ENCODE data around the gene KIAA1671. TPM values are rescaled to one million over a fixed set of nuclear protein-coding genes. Genes with fewer than 3 reads are reported as not detected.

Gene KIAA1671
- total RNA-seq, 1 donor from 2014 or later: 28.5 TPM

DNA sequence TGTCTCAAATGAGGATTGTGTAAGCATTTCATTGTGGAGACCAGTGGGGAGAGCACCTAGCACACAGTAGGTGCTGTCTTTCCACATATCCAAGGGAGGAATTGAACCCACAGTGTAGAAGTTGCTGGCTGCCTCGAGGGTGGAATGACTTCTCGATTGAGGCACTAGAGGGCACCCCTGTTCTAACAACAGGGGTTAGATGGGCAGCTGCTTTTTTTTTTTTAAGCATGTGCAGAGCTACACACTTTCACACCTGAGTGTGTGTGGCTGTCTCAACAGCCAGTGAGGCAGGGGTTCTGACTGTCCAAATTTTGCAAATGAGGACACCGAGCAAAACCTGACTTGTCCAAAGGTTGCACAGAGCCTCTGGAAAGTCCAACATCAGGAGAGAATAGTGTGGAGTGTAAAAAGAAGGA is 128.9 kb downstream of the KIAA1671 start:
- Mint-ChIP-seq H3K4me3 (ENCODE audit: unreplicated experiment) (no peak overlapping the region), H3K27me3 (ENCODE audit: low read depth) (no peaks in the 10 kb centered on the region), H3K9me3 (ENCODE audit: low read depth) (no peaks in the 10 kb centered on the region), H3K27ac (ENCODE audit: unreplicated experiment) (peak overlapping the region; percentile 76), H3K36me3 (ENCODE audit: low read depth) (no peaks in the 10 kb centered on the region), H3K4me1 (ENCODE audit: low read depth) (peaks cover 43% of the 10 kb centered on the region)
- no peak for DNase-seq (ENCODE audit: low spot score)
- TF ChIP-seq, protein P1, sequence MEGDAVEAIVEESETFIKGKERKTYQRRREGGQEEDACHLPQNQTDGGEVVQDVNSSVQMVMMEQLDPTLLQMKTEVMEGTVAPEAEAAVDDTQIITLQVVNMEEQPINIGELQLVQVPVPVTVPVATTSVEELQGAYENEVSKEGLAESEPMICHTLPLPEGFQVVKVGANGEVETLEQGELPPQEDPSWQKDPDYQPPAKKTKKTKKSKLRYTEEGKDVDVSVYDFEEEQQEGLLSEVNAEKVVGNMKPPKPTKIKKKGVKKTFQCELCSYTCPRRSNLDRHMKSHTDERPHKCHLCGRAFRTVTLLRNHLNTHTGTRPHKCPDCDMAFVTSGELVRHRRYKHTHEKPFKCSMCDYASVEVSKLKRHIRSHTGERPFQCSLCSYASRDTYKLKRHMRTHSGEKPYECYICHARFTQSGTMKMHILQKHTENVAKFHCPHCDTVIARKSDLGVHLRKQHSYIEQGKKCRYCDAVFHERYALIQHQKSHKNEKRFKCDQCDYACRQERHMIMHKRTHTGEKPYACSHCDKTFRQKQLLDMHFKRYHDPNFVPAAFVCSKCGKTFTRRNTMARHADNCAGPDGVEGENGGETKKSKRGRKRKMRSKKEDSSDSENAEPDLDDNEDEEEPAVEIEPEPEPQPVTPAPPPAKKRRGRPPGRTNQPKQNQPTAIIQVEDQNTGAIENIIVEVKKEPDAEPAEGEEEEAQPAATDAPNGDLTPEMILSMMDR (IDR thresholded peaks at IDR 0.05): peak; percentile 80

DNA sequence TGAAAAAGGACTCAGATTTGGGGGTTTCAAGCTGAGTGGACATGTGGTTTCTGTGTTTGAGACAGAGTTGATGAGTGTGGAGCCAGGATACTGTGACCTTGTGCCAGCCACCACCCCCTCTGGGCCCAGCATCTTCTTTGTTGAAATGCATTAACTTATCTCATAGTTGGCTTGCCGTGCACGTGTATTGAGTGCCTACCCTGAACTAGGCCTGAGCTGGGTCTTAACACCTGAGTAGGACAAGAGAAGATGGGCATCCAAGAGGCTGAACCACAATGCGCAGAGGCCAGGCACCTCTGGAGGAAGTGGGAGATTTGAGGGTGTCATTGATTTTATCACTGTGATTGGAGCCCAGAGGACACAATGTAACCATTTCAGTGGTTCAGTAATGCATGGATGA is 129.6 kb downstream of the KIAA1671 start:
- Mint-ChIP-seq H3K4me1 (ENCODE audit: low read depth) (peaks cover 45% of the 10 kb centered on the region), H3K27ac (ENCODE audit: unreplicated experiment) (no peak overlapping the region), H3K9me3 (ENCODE audit: low read depth) (no peaks in the 10 kb centered on the region), H3K36me3 (ENCODE audit: low read depth) (no peaks in the 10 kb centered on the region), H3K27me3 (ENCODE audit: low read depth) (no peaks in the 10 kb centered on the region), H3K4me3 (ENCODE audit: unreplicated experiment) (no peak overlapping the region)
- no peak for DNase-seq (ENCODE audit: low spot score)
- TF ChIP-seq, protein P1 (IDR thresholded peaks at IDR 0.05): no peak

DNA sequence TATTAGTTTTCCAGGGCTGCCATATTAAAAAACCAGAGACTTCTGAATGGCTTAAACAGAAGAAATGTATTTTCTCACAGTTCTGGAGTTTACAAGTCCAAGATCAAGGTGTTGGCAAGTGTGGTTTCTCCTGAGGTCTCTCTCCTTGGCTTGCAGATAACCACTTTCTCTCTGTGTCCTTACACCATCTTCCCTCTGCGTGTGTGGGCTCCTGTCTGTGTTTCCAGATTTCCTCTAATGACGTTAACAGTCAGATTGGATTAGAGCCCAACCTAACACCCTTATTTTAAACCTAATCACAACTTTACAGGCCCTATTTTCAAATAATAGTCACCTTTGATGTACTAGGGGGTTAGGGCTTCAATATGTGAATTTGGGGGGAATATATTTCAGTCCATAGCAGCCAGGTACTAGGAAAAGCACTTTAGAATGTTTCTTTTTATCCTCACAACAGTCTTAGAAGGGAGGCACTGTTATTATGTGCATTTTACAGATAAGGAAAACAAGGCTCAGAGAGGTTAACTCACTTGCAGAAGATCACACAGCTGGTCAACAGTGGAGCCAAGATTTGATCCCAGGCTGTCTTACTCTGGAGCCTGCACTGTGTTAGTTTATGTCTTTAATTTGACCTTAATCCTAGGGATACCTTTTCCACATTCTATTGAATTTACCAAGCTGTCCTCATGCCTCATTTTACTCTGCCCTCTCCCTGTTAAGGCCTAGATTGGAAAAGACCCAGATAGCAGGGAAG is 130.7 kb downstream of the KIAA1671 start:
- Mint-ChIP-seq H3K9me3 (ENCODE audit: low read depth) (no peaks in the 10 kb centered on the region), H3K4me1 (ENCODE audit: low read depth) (peaks cover 43% of the 10 kb centered on the region), H3K4me3 (ENCODE audit: unreplicated experiment) (no peak overlapping the region), H3K27me3 (ENCODE audit: low read depth) (no peaks in the 10 kb centered on the region), H3K36me3 (ENCODE audit: low read depth) (no peaks in the 10 kb centered on the region), H3K27ac (ENCODE audit: unreplicated experiment) (no peak overlapping the region)
- DNase-seq (ENCODE audit: low spot score): no peak
- TF ChIP-seq, protein P1 (IDR thresholded peaks at IDR 0.05): no peak

DNA sequence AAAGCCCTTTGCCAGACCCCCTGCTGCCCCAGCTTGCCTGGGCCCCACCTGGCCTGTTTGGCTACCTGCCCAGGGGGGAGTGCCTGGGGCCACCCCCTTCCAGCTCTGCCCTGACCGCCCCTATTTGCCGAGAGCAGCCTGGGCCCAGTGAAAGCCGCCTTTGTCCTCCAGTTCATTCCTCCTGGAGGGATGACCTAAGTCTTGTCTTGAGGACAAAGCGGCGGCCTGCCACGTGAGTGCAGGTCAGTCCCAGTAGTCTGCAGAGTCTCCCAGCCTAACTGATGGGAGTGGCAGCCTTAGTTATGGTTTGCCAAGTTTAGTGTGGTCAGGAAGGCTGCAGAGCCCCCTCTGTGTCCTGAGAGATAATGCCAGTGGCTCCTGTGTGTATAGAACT is 131.3 kb downstream of the KIAA1671 start:
- peaks cover 2% of the 10 kb centered on the region for H3K36me3 Mint-ChIP-seq (ENCODE audit: low read depth)
- TF ChIP-seq, protein P1 (IDR thresholded peaks at IDR 0.05): no peak
- H3K27me3 Mint-ChIP-seq (ENCODE audit: low read depth): no peaks in the 10 kb centered on the region
- H3K9me3 Mint-ChIP-seq (ENCODE audit: low read depth): no peaks in the 10 kb centered on the region
- peaks cover 38% of the 10 kb centered on the region for H3K4me1 Mint-ChIP-seq (ENCODE audit: low read depth)
- no peak overlapping the region for H3K27ac Mint-ChIP-seq (ENCODE audit: unreplicated experiment)
- DNase-seq (ENCODE audit: low spot score): no peak
- H3K4me3 Mint-ChIP-seq (ENCODE audit: unreplicated experiment): no peak overlapping the region

DNA sequence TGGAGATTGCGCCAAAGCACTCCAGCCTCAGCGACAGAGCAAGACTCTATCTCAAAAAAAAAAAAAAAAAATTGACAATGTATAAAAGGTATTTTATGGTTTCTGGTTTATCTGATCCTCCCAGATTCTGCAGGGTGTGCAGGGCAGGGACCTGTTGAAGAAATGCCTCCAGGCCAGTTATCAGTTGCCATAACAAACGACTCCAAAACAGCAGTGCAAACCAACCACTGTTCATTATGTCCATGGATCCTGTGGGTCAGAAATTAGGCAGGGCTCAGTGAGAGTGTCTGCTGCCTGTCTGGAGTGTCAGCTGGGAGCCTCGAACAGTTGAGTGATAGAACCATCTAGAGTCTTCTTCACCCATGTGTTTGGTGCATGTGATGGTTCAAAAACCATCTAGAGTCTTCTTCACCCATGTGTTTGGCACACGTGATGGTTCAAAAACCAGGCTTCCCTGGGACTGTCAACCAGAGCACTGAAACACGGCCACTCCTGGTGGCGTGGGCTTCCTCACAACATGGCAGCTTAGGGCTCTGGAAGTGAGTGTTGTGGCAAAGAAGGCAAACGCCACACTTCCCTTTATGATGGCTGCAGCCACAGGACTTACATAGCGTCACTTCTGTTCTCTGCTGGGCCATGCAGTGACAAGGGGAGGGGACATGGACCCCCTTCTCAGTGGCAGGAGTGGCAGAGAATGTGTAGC is 132.0 kb downstream of the KIAA1671 start:
- TF ChIP-seq, protein P1 (IDR thresholded peaks at IDR 0.05): no peak
- Mint-ChIP-seq H3K4me1 (ENCODE audit: low read depth) (peaks cover 36% of the 10 kb centered on the region), H3K9me3 (ENCODE audit: low read depth) (no peaks in the 10 kb centered on the region), H3K4me3 (ENCODE audit: unreplicated experiment) (no peak overlapping the region), H3K27ac (ENCODE audit: unreplicated experiment) (no peak overlapping the region), H3K36me3 (ENCODE audit: low read depth) (peaks cover 2% of the 10 kb centered on the region), H3K27me3 (ENCODE audit: low read depth) (no peaks in the 10 kb centered on the region)
- no peak for DNase-seq (ENCODE audit: low spot score)
